Esophagus muscularis mucosa (tissue), 3 donors: Measurements from ENCODE around the gene DYNLT4.
"Not testable (repeated sequence)": the region's sequence is repeated elsewhere in the genome, so short reads cannot be mapped to it uniquely, and the experiment has no call there.

ENCODE experiments used
- POLR2AphosphoS5 ChIP-seq, 2 donors: sonication (generic); formaldehyde crosslinking; IDR thresholded peaks; one replicate each; pipeline ENCODE4 v1.6.1; 2017; ENCODE audit warnings: antibody characterized with exemption in 2 of 2
- TF ChIP-seq, protein P1 (sequence below), 3 experiments: fragments of 200-600 bp in 2 of 3; fragments of 450-650 bp in 1 of 3; sonication (generic) in 2 of 3; IDR thresholded peaks; one replicate each; pipeline ENCODE4 v1.5.1; 2017 to 2019; ENCODE audit warnings: antibody characterized with exemption in 3 of 3, mild to moderate bottlenecking in 2 of 3, moderate library complexity in 1 of 3

DNA sequence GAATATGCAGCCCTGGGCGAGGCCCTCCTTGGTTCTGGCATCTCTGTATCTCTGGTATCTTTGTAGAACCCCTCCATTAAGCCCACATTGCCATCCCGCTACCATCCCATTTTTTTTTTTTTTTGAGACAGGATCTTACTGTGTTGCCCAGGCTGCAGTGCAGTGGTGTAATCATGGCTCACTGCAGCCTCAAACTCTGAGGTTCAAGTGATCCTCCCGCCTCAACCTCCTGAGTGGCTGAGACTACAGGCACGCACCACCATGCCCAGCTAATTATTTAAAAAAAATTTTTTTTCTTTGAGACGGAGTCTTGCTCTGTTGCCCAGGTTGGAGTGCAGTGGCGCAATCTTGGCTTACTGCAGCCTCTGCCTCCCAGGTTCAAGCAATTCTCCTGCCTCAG lies 17.2 kb upstream of the DYNLT4 start:
- TF ChIP-seq, protein P1, sequence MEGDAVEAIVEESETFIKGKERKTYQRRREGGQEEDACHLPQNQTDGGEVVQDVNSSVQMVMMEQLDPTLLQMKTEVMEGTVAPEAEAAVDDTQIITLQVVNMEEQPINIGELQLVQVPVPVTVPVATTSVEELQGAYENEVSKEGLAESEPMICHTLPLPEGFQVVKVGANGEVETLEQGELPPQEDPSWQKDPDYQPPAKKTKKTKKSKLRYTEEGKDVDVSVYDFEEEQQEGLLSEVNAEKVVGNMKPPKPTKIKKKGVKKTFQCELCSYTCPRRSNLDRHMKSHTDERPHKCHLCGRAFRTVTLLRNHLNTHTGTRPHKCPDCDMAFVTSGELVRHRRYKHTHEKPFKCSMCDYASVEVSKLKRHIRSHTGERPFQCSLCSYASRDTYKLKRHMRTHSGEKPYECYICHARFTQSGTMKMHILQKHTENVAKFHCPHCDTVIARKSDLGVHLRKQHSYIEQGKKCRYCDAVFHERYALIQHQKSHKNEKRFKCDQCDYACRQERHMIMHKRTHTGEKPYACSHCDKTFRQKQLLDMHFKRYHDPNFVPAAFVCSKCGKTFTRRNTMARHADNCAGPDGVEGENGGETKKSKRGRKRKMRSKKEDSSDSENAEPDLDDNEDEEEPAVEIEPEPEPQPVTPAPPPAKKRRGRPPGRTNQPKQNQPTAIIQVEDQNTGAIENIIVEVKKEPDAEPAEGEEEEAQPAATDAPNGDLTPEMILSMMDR (IDR thresholded peaks at IDR 0.05), result not testable (repeated sequence)
- not testable (repeated sequence) for TF ChIP-seq POLR2AphosphoS5 (IDR thresholded peaks at IDR 0.05)
